Progenitor cell of endocrine pancreas (in vitro differentiated cells): ENCODE data around the gene EOMES. TPM values are rescaled to one million over a fixed set of nuclear protein-coding genes. Genes with fewer than 3 reads are reported as not detected.
A peak's percentile ranks its signal among the peaks of the same experiment; 100 is the strongest.

Experiments
- DNase-seq: peaks from one replicate; pipeline ENCODE4 v3.0.0; 2021; ENCODE audit warnings: low spot score; ENCODE audit not compliant: unreplicated experiment
- H3K27ac Mint-ChIP-seq: 2 replicates; pipeline ENCODE4 v1.8.0; 2021; ENCODE audit warnings: mild to moderate bottlenecking, moderate library complexity, mixed read lengths
- H3K27me3 Mint-ChIP-seq: 2 replicates; pipeline ENCODE4 v1.8.0; 2021; ENCODE audit warnings: mixed read lengths
- H3K36me3 Mint-ChIP-seq: 2 replicates; pipeline ENCODE4 v1.8.0; 2022; ENCODE audit warnings: mixed read lengths; ENCODE audit not compliant: insufficient read depth
- H3K4me1 Mint-ChIP-seq: 2 replicates; pipeline ENCODE4 v1.8.0; 2021; ENCODE audit warnings: low read depth, mixed read lengths
- H3K4me3 Mint-ChIP-seq: 2 replicates; pipeline ENCODE4 v1.8.0; 2021; ENCODE audit warnings: low read depth, mild to moderate bottlenecking, moderate library complexity, mixed read lengths
- H3K9me3 Mint-ChIP-seq: 2 replicates; pipeline ENCODE4 v1.8.0; 2021; ENCODE audit warnings: low read depth, mixed read lengths
- total RNA-seq: library from RNA; stranded (reverse); gene quantifications from 2 replicates; pipeline ENCODE4 v1.2.1, GENCODE V29; 2021
- TF ChIP-seq, protein P1 (sequence below): fragments of 200-600 bp; sonication (generic); IDR thresholded peaks from one replicate; pipeline ENCODE4 v1.5.0; 2021; ENCODE audit warnings: antibody characterized with exemption, mild to moderate bottlenecking; ENCODE audit not compliant: unreplicated experiment

Gene EOMES
- total RNA-seq, 1 donor from 2014 or later = not detected

- TF ChIP-seq, protein P1, sequence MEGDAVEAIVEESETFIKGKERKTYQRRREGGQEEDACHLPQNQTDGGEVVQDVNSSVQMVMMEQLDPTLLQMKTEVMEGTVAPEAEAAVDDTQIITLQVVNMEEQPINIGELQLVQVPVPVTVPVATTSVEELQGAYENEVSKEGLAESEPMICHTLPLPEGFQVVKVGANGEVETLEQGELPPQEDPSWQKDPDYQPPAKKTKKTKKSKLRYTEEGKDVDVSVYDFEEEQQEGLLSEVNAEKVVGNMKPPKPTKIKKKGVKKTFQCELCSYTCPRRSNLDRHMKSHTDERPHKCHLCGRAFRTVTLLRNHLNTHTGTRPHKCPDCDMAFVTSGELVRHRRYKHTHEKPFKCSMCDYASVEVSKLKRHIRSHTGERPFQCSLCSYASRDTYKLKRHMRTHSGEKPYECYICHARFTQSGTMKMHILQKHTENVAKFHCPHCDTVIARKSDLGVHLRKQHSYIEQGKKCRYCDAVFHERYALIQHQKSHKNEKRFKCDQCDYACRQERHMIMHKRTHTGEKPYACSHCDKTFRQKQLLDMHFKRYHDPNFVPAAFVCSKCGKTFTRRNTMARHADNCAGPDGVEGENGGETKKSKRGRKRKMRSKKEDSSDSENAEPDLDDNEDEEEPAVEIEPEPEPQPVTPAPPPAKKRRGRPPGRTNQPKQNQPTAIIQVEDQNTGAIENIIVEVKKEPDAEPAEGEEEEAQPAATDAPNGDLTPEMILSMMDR = no peak
- no peaks in the 10 kb centered on the region for H3K9me3 Mint-ChIP-seq
- peaks cover 93% of the 10 kb centered on the region for H3K27me3 Mint-ChIP-seq
- DNase-seq = no peak
- peaks cover 21% of the 10 kb centered on the region for H3K4me1 Mint-ChIP-seq
- no peaks in the 10 kb centered on the region for H3K36me3 Mint-ChIP-seq
- no peak overlapping the region for H3K27ac Mint-ChIP-seq
- H3K4me3 Mint-ChIP-seq = peak overlapping the region; percentile 14
Measured at GRCh38 chr3:27723815-27724458, 1.8 kb upstream of the EOMES start.

GRCh38 chr3:27723456-27723814 is 1.3 kb upstream of the EOMES start:
- H3K27me3 Mint-ChIP-seq = peaks cover 93% of the 10 kb centered on the region

GRCh38 chr3:27723001-27723445 is 900 bp upstream of the EOMES start:
- Mint-ChIP-seq H3K36me3 (no peaks in the 10 kb centered on the region), H3K4me3 (peak overlapping the region; percentile 65), H3K27ac (no peak overlapping the region), H3K27me3 (peaks cover 93% of the 10 kb centered on the region), H3K9me3 (no peaks in the 10 kb centered on the region), H3K4me1 (peaks cover 14% of the 10 kb centered on the region)
- TF ChIP-seq, protein P1 = no peak
- no peak for DNase-seq

More at GRCh38 chr3:27723456-27723814, 1.3 kb upstream of the EOMES start:
- Mint-ChIP-seq H3K4me1 (peaks cover 16% of the 10 kb centered on the region), H3K4me3 (peak overlapping the region; percentile 29), H3K27ac (no peak overlapping the region), H3K9me3 (no peaks in the 10 kb centered on the region), H3K36me3 (no peaks in the 10 kb centered on the region)
- no peak for DNase-seq
- TF ChIP-seq, protein P1 = no peak

GRCh38 chr3:27720899-27721716 is 1.0 kb downstream of the EOMES start:
- Mint-ChIP-seq H3K27ac (no peak overlapping the region), H3K27me3 (peaks cover 93% of the 10 kb centered on the region), H3K4me1 (peaks cover 14% of the 10 kb centered on the region), H3K9me3 (no peaks in the 10 kb centered on the region), H3K36me3 (no peaks in the 10 kb centered on the region), H3K4me3 (peak overlapping the region; percentile 56)
- TF ChIP-seq, protein P1 = no peak
- DNase-seq = no peak

- H3K27ac Mint-ChIP-seq = no peak overlapping the region
Measured at GRCh38 chr3:27719314-27720003, 2.7 kb downstream of the EOMES start.

More at GRCh38 chr3:27719314-27720003, 2.7 kb downstream of the EOMES start:
- TF ChIP-seq, protein P1 = no peak
- Mint-ChIP-seq H3K4me3 (no peak overlapping the region), H3K4me1 (peaks cover 16% of the 10 kb centered on the region), H3K27me3 (peaks cover 94% of the 10 kb centered on the region), H3K36me3 (no peaks in the 10 kb centered on the region), H3K9me3 (no peaks in the 10 kb centered on the region)
- DNase-seq = no peak
